HCT116 (cell line): Measurements from ENCODE around the gene CPA5. TPM values are rescaled to one million over a fixed set of nuclear protein-coding genes. Genes with fewer than 3 reads are reported as not detected.

ENCODE experiments used
- ATAC-seq: fragments of 200-7000 bp; cut with Tn5 transposase; 2 replicates; pipeline ENCODE4 v1.9.1; 2020; ENCODE audit warnings: mild to moderate bottlenecking, moderate library complexity
- BruUV-seq: library from RNA; stranded (reverse); fragments of 400-500 nt; replicated peaks from 2 replicates; lab custom pipeline; 2021; lab: Mats Ljungman, UMichigan
- CTCF ChIA-PET: fragments of 300-600 bp; sonication (Branson Sonifier 250); formaldehyde crosslinking; loops from one replicate; lab custom pipeline; 2021; ENCODE audit warnings: antibody characterized with exemption; lab: Charles Lee
- POLR2A ChIA-PET: fragments of 300-600, 350-600 bp; sonication (Branson Sonifier 250); formaldehyde crosslinking; loops from one replicate; lab custom pipeline; 2021; ENCODE audit warnings: antibody characterized with exemption; lab: Charles Lee
- RAD21 ChIA-PET, 2 experiments: fragments of 300-600 bp; sonication (Branson Sonifier 250); formaldehyde crosslinking; loops; one replicate each; lab custom pipeline; 2023; ENCODE audit warnings: low total read pairs in 2 of 2; ENCODE audit not compliant: uncharacterized antibody in 2 of 2, unreplicated experiment in 2 of 2, low non-redundant PET in 1 of 2; lab: Charles Lee
- DNase-seq: peaks from one replicate; pipeline ENCODE4 v3.0.0-alpha.2; 2010; ENCODE audit warnings: low read depth, low spot score
- H2AFZ ChIP-seq: fragments of 200-600 bp; shearing (Covaris generic), sonication (generic); 2 replicates; pipeline ENCODE4 v1.6.1; 2017; ENCODE audit warnings: low read depth, mixed run types, mixed read lengths, antibody characterized with exemption, low read length; ENCODE audit not compliant: poor library complexity, severe bottlenecking
- H3K27ac ChIP-seq: 2 replicates; pipeline ENCODE4 v1.5.1; 2012; ENCODE audit warnings: low read depth, low read length
- H3K27me3 ChIP-seq: fragments of 200-600 bp; sonication (generic); 2 replicates; pipeline ENCODE4 v1.6.1; 2016; ENCODE audit warnings: mixed run types, low read length, mixed read lengths; ENCODE audit not compliant: insufficient read depth
- H3K36me3 ChIP-seq, 2 experiments: fragments of 200-500 bp in 1 of 2; fragments of 200-600 bp in 1 of 2; sonication (Bioruptor generic) in 1 of 2; sonication (generic) in 1 of 2; 2 replicates each; pipeline versions ENCODE4 v1.5.1 to v1.6.1; 2014 to 2016; ENCODE audit warnings: low read length in 2 of 2, inconsistent platforms in 1 of 2, mixed read lengths in 1 of 2, mixed run types in 1 of 2; ENCODE audit not compliant: insufficient read depth in 2 of 2, control insufficient read depth in 1 of 2
- H3K4me1 ChIP-seq, 2 experiments: fragments of 200-600 bp in 1 of 2; sonication (generic) in 1 of 2; 2 replicates each; pipeline versions ENCODE4 v1.5.1 to v1.6.1; 2012 to 2017; ENCODE audit warnings: low read length in 2 of 2, inconsistent platforms in 1 of 2, mild to moderate bottlenecking in 1 of 2, mixed read lengths in 1 of 2, mixed run types in 1 of 2, moderate library complexity in 1 of 2; ENCODE audit not compliant: insufficient read depth in 2 of 2, control insufficient read depth in 1 of 2
- H3K4me2 ChIP-seq: fragments of 200-600 bp; sonication (generic); 2 replicates; pipeline ENCODE4 v1.6.1; 2017; ENCODE audit warnings: mixed run types, low read length, mixed read lengths
- H3K4me3 ChIP-seq, 2 experiments: fragments of 200-600 bp in 1 of 2; sonication (generic) in 1 of 2; replicated peaks in 1 of 2; 2 replicates each; pipeline ENCODE4 v1.5.1; 2011 to 2016; ENCODE audit warnings: low read length in 2 of 2, control low read depth in 1 of 2, low read depth in 1 of 2, mild to moderate bottlenecking in 1 of 2, mixed read lengths in 1 of 2, mixed run types in 1 of 2
- H3K79me2 ChIP-seq: fragments of 200-600 bp; sonication (generic); 2 replicates; pipeline ENCODE4 v1.6.1; 2017; ENCODE audit warnings: mild to moderate bottlenecking, mixed run types, low read length, moderate library complexity, mixed read lengths; ENCODE audit not compliant: insufficient read depth
- H3K9ac ChIP-seq: fragments of 200-600 bp; sonication (generic); 2 replicates; pipeline ENCODE4 v1.6.1; 2016; ENCODE audit warnings: low read length, mixed read lengths
- H3K9me2 ChIP-seq: fragments of 200-600 bp; sonication (generic), shearing (Covaris generic); 2 replicates; pipeline ENCODE4 v1.6.1; 2017; ENCODE audit warnings: mixed run types, mild to moderate bottlenecking, moderate library complexity; ENCODE audit not compliant: insufficient read depth
- H3K9me3 ChIP-seq, 2 experiments: fragments of 200-500 bp in 1 of 2; fragments of 200-600 bp in 1 of 2; sonication (Bioruptor generic) in 1 of 2; sonication (generic) in 1 of 2; 2 replicates each; pipeline ENCODE4 v1.6.1; 2014 to 2017; ENCODE audit warnings: low read length in 2 of 2, mixed read lengths in 2 of 2, inconsistent platforms in 1 of 2, low read depth in 1 of 2, mild to moderate bottlenecking in 1 of 2, mixed run types in 1 of 2, moderate library complexity in 1 of 2; ENCODE audit not compliant: control insufficient read depth in 1 of 2, insufficient read depth in 1 of 2
- H4K20me1 ChIP-seq: fragments of 200-600 bp; sonication (generic), shearing (Covaris generic); 2 replicates; pipeline ENCODE4 v1.6.1; 2017; ENCODE audit warnings: mixed run types, mild to moderate bottlenecking, moderate library complexity; ENCODE audit not compliant: insufficient read depth
- CBX3 ChIP-seq: IDR thresholded peaks from 2 replicates; pipeline ENCODE4 v1.6.1; 2012; ENCODE audit warnings: low read depth
- CEBPB ChIP-seq: IDR thresholded peaks from 2 replicates; pipeline ENCODE4 v1.6.1; 2012; ENCODE audit warnings: low read depth
- CTCF ChIP-seq, 3 experiments: fragments of 200-600 bp in 1 of 3; sonication (generic) in 1 of 3; IDR thresholded peaks in 2 of 3; conservative IDR thresholded peaks in 1 of 3; 2 replicates each; pipeline ENCODE4 v1.5.1; 2012 to 2017; ENCODE audit warnings: low read depth in 2 of 3, low read length in 2 of 3, antibody characterized with exemption in 1 of 3, borderline replicate concordance in 1 of 3, control low read depth in 1 of 3, mild to moderate bottlenecking in 1 of 3, mixed read lengths in 1 of 3, mixed run types in 1 of 3, moderate library complexity in 1 of 3; ENCODE audit not compliant: insufficient read depth in 1 of 3
- EGR1 ChIP-seq: IDR thresholded peaks from 2 replicates; pipeline ENCODE4 v1.6.1; 2012; ENCODE audit warnings: low read depth
- ELF1 ChIP-seq: IDR thresholded peaks from 2 replicates; pipeline ENCODE4 v1.6.1; 2012; ENCODE audit warnings: low read depth, borderline replicate concordance
- EZH2 ChIP-seq: fragments of 200-600 bp; sonication (generic); IDR thresholded peaks from 2 replicates; pipeline ENCODE4 v1.6.1; 2017; ENCODE audit warnings: antibody characterized with exemption, mixed run types
- EZH2phosphoT487 ChIP-seq: fragments of 200-600 bp; IDR thresholded peaks from 2 replicates; pipeline ENCODE4 v1.6.1; 2018; ENCODE audit warnings: antibody characterized with exemption, borderline replicate concordance
- FOSL1 ChIP-seq: IDR thresholded peaks from 2 replicates; pipeline ENCODE4 v1.6.1; 2012; ENCODE audit warnings: low read depth
- JUND ChIP-seq: IDR thresholded peaks from 2 replicates; pipeline ENCODE4 v1.6.1; 2012
- POLR2A ChIP-seq: IDR thresholded peaks from 2 replicates; pipeline ENCODE4 v1.7.0; 2011; ENCODE audit warnings: borderline replicate concordance; ENCODE audit not compliant: insufficient read depth, insufficient read length; ENCODE audit errors: extremely low read depth
- POLR2AphosphoS5 ChIP-seq: IDR thresholded peaks from 2 replicates; pipeline ENCODE4 v1.6.1; 2011; ENCODE audit warnings: mild to moderate bottlenecking, low read depth, low read length, moderate library complexity
- RAD21 ChIP-seq: IDR thresholded peaks from 2 replicates; pipeline ENCODE4 v1.6.1; 2012; ENCODE audit warnings: low read depth, mild to moderate bottlenecking
- REST ChIP-seq: IDR thresholded peaks from 2 replicates; pipeline ENCODE4 v1.6.1; 2012; ENCODE audit warnings: low read depth
- SIN3A ChIP-seq: IDR thresholded peaks from 2 replicates; pipeline ENCODE4 v1.6.1; 2012; ENCODE audit warnings: low read depth
- SP1 ChIP-seq: IDR thresholded peaks from 2 replicates; pipeline ENCODE4 v1.6.1; 2012; ENCODE audit warnings: low read depth
- SRF ChIP-seq: IDR thresholded peaks from 2 replicates; pipeline ENCODE4 v1.6.1; 2012; ENCODE audit warnings: low read depth
- TCF7L2 ChIP-seq: IDR thresholded peaks from 2 replicates; pipeline ENCODE4 v1.7.0; 2011; ENCODE audit warnings: borderline replicate concordance, inconsistent platforms; ENCODE audit not compliant: insufficient read depth, insufficient read length; ENCODE audit errors: extremely low read depth
- YY1 ChIP-seq: IDR thresholded peaks from 2 replicates; pipeline ENCODE4 v1.6.1; 2011; ENCODE audit warnings: low read length, low read depth, moderate library complexity, mild to moderate bottlenecking; ENCODE audit not compliant: insufficient replicate concordance; ENCODE audit errors: extremely low read depth
- ZFX ChIP-seq: fragments of 450-650 bp; IDR thresholded peaks from 2 replicates; pipeline ENCODE4 v1.6.1; 2017
- ZNF274 ChIP-seq: fragments of 200-500 bp; sonication (Bioruptor generic); IDR thresholded peaks from 2 replicates; pipeline ENCODE4 v1.6.1; 2014; ENCODE audit warnings: mild to moderate bottlenecking, low read depth, low read length, inconsistent platforms
- intact Hi-C: fragments of 100-400 bp; cut with micrococcal nuclease; formaldehyde crosslinking; loops from 2 replicates; pipeline ENCODE4 v1.10.0; 2022
- total RNA-seq: library from RNA; stranded (reverse); gene quantifications from one replicate; pipeline ENCODE4 v1.2.1, GENCODE V29; 2021; ENCODE audit not compliant: unreplicated experiment
- TF ChIP-seq, protein P1 (sequence below): IDR thresholded peaks from 2 replicates; pipeline ENCODE4 v1.6.1; 2012
- TF ChIP-seq, protein P2 (sequence below): IDR thresholded peaks from 2 replicates; pipeline ENCODE4 v1.6.1; 2012

Gene CPA5
- total RNA-seq, 1 experiment from 2014 or later, result not detected

DNA sequence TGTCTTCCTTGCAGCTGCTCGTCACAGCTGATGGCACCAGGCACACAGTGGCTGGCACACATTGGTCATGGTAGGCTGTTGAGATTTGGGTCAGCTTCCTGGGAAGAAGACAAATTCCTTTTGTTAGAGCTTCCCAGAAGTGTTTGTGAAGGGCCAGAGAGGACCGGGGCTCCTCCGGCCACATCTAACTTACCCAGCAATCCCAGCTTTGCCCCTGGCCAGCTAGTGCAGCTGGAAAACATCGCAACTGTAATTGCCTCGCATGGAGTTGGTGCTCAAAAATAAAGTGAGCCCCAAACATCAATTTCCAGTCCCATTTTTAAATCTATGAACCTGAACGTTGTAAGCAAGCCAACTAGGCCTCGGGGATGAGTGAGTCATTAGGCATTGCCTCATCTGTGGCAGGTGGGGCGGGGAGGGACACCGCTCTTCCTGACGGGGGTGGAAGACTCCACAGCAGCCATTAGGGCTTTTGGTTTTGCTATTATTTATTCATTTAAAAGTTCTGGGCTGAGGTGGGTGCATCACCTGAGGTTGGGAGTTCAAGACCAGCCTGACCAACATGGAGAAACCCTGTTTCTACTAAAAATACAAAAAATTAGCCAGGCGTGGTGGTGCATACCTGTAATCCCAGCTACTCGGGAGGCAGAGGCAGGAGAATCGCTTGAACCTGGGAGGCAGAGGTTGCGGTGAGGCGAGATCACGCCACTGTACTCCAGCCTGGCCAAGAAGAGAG is 12.4 kb downstream of the CPA5 start:
- Histone ChIP-seq H4K20me1 (no peaks in the 10 kb centered on the region), H3K79me2 (no peaks in the 10 kb centered on the region), H3K9me2 (no peaks in the 10 kb centered on the region), H3K27ac (peak overlapping the region; percentile 80), H3K9ac (peak overlapping the region; percentile 20), H3K4me3 (peak overlapping the region in 1 of 2 experiments; percentile 7; a peak in 2 of 4 replicates), H2AFZ (peak overlapping the region; percentile 83), H3K4me2 (peak overlapping the region; percentile 63), H3K36me3 (no peaks in the 10 kb centered on the region), H3K4me1 (peaks cover 31 to 44% of the 10 kb centered on the region in 2 experiments), H3K27me3 (no peaks in the 10 kb centered on the region), H3K9me3 (peaks cover 0 to 21% of the 10 kb centered on the region in 2 experiments; a peak in 1 of 4 replicates)
- BruUV-seq, result no TSS peak
- ATAC-seq (peak; percentile 61), DNase-seq (peak; percentile 53)
- ChIA-PET CTCF (interaction anchor here (1.0 to 1.7 kb wide), 2 partner anchors 20 kb away, joined by 3 to 6 read pairs; no protein-coding TSS in a partner anchor), POLR2A (no interaction called here), RAD21 (no interaction called here)
- intact Hi-C loops, result loop anchor here (5.0 kb wide), 1 partner anchor 65 kb away; the partner anchor contains the start of gene CPA4
- TF ChIP-seq ZNF274 (no peak), POLR2AphosphoS5 (peak; percentile 62), RAD21 (no peak), YY1 (peak; percentile 76), ELF1 (no peak), EZH2phosphoT487 (no peak), TCF7L2 (no peak), SRF (no peak), SIN3A (peak; percentile 41; the same call in 1 of the 2 replicates), EZH2 (no peak), CBX3 (peak; percentile 80; the same call in 1 of the 2 replicates), EGR1 (peak; percentile 73), CEBPB (peak; percentile 98), SP1 (peak; percentile 80), POLR2A (no peak), CTCF (IDR thresholded peaks at IDR 0.05 in 2 of 3, conservative IDR thresholded peaks at IDR 0.05 in 1 of 3; ENCODE audit: borderline replicate concordance in 1 of 3, insufficient read depth in 1 of 3, low read depth in 2 of 3, low read length in 2 of 3) (no peak), REST (no peak), ZFX (no peak; the same call in none of the 2 replicates), FOSL1 (peak; percentile 92), JUND (peak; percentile 90)
- TF ChIP-seq, protein P1, sequence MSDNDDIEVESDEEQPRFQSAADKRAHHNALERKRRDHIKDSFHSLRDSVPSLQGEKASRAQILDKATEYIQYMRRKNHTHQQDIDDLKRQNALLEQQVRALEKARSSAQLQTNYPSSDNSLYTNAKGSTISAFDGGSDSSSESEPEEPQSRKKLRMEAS, result peak; percentile 66; the same call in 1 of the 2 replicates
- TF ChIP-seq, protein P2, sequence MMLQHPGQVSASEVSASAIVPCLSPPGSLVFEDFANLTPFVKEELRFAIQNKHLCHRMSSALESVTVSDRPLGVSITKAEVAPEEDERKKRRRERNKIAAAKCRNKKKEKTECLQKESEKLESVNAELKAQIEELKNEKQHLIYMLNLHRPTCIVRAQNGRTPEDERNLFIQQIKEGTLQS, result peak; percentile 95; the same call in 1 of the 2 replicates
